HCT116 (cell line): Measurements from ENCODE around the gene ANKRD24.

Source experiments
- CTCF ChIP-seq, 3 experiments: fragments of 200-600 bp in 1 of 3; sonication (generic) in 1 of 3; IDR thresholded peaks in 2 of 3; conservative IDR thresholded peaks in 1 of 3; 2 replicates each; pipeline ENCODE4 v1.5.1; 2012 to 2017; ENCODE audit warnings: low read depth in 2 of 3, low read length in 2 of 3, antibody characterized with exemption in 1 of 3, borderline replicate concordance in 1 of 3, control low read depth in 1 of 3, mild to moderate bottlenecking in 1 of 3, mixed read lengths in 1 of 3, mixed run types in 1 of 3, moderate library complexity in 1 of 3; ENCODE audit not compliant: insufficient read depth in 1 of 3
- EZH2 ChIP-seq: fragments of 200-600 bp; sonication (generic); IDR thresholded peaks from 2 replicates; pipeline ENCODE4 v1.6.1; 2017; ENCODE audit warnings: antibody characterized with exemption, mixed run types
- EZH2phosphoT487 ChIP-seq: fragments of 200-600 bp; IDR thresholded peaks from 2 replicates; pipeline ENCODE4 v1.6.1; 2018; ENCODE audit warnings: antibody characterized with exemption, borderline replicate concordance
- POLR2A ChIP-seq: IDR thresholded peaks from 2 replicates; pipeline ENCODE4 v1.7.0; 2011; ENCODE audit warnings: borderline replicate concordance; ENCODE audit not compliant: insufficient read depth, insufficient read length; ENCODE audit errors: extremely low read depth
- RAD21 ChIP-seq: IDR thresholded peaks from 2 replicates; pipeline ENCODE4 v1.6.1; 2012; ENCODE audit warnings: low read depth, mild to moderate bottlenecking
- SP1 ChIP-seq: IDR thresholded peaks from 2 replicates; pipeline ENCODE4 v1.6.1; 2012; ENCODE audit warnings: low read depth
- SRF ChIP-seq: IDR thresholded peaks from 2 replicates; pipeline ENCODE4 v1.6.1; 2012; ENCODE audit warnings: low read depth
- YY1 ChIP-seq: IDR thresholded peaks from 2 replicates; pipeline ENCODE4 v1.6.1; 2011; ENCODE audit warnings: low read length, low read depth, moderate library complexity, mild to moderate bottlenecking; ENCODE audit not compliant: insufficient replicate concordance; ENCODE audit errors: extremely low read depth
- ZNF274 ChIP-seq: fragments of 200-500 bp; sonication (Bioruptor generic); IDR thresholded peaks from 2 replicates; pipeline ENCODE4 v1.6.1; 2014; ENCODE audit warnings: mild to moderate bottlenecking, low read depth, low read length, inconsistent platforms

GRCh38 chr19:4189641-4190040 lies 7.2 kb downstream of the ANKRD24 start:
- TF ChIP-seq CTCF (IDR thresholded peaks at IDR 0.05 in 2 of 3, conservative IDR thresholded peaks at IDR 0.05 in 1 of 3; ENCODE audit: borderline replicate concordance in 1 of 3, insufficient read depth in 1 of 3, low read depth in 2 of 3, low read length in 2 of 3) (no peak), EZH2phosphoT487 (no peak), EZH2 (no peak), POLR2A (no peak), SRF (no peak), SP1 (no peak), RAD21 (no peak), ZNF274 (no peak), YY1 (no peak)
